HG03457 (cell line): ENCODE results near the gene UXS1.

Experiments
- ATAC-seq: cut with Tn5 transposase; IDR thresholded peaks from one replicate; pipeline ENCODE4 v1.9.1; 2021; ENCODE audit warnings: moderate number of reproducible peaks; ENCODE audit not compliant: unreplicated experiment

The UXS1 gene

DNA sequence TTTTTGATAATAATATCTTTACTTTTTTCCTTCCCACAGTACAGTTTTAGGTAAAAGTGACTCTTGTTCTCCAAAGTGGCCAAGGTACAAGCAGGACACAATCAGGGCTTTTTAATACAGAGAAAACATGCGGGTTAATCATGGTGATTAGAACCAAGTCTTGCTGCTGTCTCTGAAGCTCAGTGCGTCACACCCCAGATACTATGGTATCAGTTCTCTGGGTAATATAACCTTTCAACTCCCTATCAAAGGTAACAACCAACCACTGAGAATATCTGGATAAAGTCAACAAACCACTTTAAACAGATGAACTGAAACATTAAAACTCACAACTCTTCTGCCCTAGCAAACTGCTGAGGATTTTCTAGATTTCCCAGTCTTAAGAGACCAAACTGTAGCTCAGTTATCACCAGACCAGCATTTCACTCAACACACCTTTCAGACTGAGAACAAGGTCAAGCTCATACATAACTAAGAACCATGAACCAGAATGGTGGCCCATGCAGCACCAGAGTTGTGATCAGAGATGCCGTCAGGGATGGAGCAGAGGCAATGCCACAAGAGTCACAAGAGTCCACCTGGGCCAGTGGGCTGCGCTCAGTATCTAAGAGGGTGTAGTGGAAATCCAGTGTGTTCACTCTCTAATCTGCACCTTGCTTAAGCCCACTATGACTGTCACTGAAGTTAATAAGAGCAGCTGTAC, 103.0 kb downstream of the UXS1 start:
- ATAC-seq: no peak

DNA sequence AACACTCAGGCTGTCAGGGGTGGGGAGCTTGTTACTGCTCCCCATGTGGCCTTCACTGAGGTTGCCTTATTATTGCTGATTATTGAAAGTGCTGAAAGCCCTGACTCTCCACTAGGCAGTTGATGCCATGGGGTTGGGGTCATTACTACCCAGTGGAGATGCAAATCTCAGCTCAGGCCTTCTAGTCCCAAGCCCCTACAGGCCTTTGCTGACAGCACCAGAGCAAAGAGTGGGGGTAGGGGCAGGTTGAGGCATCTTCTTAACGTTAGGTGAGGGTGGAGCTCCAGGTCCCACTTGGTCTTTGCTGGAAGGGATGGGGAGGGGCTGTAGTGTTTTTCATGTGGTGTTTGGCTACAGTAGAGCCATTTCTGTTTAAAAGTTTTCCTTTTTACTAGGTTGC, 104.5 kb downstream of the UXS1 start:
- no peak for ATAC-seq

- ATAC-seq: no peak
Measured at GRCh38 chr2:106085181-106085940, 108.7 kb downstream of the UXS1 start.

GRCh38 chr2:106080959-106081358, 113.1 kb downstream of the UXS1 start:
- no peak for ATAC-seq

DNA sequence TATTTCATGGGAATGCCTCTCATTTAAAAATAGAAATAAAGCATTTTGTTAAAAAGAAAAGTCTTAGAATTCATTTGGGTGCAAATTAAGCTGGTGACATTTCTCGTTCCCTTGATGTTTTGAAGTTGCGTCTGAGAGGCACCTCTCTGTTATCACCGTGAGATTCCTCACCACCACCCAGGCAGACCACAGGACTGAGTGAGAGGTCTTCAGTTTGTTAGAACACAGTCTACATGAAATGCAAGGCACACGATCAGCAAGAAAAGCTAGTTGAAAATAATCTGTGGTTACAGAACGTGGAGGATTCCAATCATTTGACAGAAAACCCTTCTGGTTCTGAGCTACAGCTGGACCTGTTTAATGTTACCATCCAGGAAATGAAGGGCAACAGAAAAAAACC, 116.0 kb downstream of the UXS1 start:
- no peak for ATAC-seq

DNA sequence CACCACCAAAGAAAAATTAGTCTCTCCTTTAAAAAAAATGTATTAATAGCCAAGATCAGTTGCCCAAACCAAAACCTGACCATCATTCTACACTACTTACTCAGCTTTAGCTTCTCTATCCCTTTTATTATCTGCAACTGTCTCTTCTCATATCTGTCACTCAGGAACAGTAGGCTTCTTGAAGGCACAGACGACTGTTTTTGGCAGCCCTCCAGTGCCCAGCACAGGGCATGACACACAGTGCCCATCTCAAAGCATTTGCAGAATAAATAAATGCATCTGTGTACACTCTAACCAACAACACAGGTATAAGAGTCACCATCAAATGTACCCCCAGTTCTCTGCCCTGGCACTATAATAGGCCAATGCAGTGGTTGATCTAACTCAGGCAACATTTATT, 117.2 kb downstream of the UXS1 start:
- no peak for ATAC-seq

DNA sequence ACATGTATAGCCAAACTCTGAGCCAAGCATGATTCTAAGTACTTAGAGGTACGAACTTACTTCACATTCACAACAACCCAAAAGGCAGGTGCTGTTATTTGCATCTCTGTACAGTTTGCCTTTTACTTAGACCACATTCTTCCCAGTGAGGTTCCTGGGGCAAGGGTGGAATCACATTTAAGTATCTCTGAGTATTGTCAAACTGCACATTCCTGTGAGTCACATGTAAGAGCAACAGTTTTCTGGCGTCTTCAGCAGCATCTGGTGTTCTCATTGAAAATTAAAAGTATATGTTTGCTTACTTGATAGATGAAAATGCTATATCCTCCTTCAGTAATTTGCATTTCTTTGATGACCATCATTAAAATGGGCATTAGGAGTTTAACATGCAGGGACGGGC, 119.1 kb downstream of the UXS1 start:
- ATAC-seq: no peak

- no peak for ATAC-seq
Measured at GRCh38 chr2:106073678-106074406, 120.3 kb downstream of the UXS1 start.

DNA sequence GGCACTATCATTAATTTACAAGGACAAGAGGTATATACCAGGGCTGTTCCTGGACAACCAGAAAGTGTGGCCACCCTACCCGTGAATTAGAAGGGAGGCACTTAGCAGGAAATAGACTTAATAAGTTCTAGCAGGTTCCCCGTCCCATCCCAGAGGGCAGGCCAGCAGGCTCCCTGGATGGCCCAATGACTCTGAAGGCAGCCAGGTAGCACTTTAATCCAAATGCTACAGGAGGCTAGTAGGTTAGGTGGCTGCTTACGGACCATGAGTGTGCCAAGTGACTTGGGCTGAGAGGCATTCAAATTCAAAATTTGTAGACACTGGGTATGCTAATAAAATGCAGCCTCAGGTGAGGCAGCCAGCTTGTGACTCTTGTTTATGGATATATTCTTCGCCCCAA, 123.9 kb downstream of the UXS1 start:
- no peak for ATAC-seq

- no peak for ATAC-seq
Measured at GRCh38 chr2:106068451-106068850, 125.7 kb downstream of the UXS1 start.

DNA sequence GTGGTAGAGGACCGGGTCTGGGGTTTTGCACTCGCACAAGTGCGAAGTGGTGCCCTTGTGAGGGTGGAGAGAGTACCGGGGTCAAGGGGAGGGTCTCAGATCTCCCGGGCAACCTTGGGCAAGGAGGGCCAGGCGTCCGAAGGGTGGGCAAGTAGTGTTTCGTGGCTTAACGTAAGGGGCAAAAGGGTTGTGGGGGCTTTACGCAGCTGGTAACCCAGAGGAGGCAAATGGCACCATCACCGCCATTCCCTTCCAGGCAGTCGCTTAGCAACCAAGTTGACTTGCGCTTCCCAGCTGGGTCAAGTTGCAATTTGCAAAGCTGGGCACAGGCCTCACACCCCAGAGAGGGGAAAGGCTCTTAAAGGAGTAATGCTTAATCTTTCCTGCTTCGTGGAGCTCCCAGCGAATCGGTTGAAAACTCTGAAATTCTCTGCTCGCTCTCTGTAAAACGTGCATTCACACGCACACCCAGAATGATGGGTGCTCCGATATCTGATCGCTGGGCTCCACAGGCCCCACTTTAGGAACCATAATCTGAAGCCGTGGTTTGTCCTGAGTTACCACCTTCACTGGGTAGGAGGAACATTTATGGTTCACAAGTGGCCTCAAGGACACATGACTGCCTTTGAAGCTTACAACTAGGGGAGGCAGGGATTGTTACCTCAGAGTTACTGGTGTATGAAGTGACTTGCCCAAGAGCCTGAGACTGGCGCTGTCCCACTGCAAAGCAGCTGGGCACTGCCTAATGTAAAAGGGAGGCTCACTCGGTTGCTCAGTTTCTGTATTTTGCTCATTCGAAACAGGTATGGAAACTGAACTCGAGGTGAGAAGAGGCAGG, 127.9 kb downstream of the UXS1 start:
- ATAC-seq: no peak

GRCh38 chr2:106065268-106065982, 128.7 kb downstream of the UXS1 start:
- no peak for ATAC-seq

GRCh38 chr2:106063181-106063580, 130.9 kb downstream of the UXS1 start:
- ATAC-seq: no peak

- no peak for ATAC-seq
Measured at GRCh38 chr2:106062627-106063026, 131.5 kb downstream of the UXS1 start.

- ATAC-seq: no peak
Measured at GRCh38 chr2:106061611-106062349, 132.3 kb downstream of the UXS1 start.

DNA sequence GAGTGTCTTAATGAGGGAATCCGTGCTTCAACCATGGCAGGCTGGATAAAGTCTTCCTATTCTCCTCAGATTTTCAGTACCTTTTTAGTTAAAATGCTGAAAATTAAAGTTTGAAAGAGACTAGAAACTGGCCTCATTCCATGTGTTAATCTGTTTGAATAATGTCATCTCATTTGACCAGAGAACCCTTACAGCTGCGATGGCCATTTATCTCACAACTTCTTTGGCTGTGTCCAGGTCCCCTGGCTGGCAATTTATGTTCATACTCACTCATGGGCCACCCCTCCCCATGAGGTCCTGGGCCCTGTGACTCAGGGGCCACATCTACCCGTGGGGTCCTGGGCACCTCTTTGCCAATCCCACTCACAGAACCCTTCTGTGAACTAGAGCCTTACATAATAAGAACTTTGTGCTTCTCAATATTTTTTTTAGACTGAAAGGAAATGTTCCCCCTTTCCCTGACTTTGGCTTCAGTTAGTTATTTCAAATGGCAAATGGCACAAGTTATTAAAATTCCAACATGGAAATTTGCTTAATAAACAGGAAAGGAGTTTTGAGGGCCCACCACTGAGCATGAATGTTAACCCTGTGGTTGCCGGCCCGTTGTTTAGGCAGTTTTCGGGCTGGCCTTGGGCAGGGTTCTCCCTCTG, 134.6 kb downstream of the UXS1 start:
- ATAC-seq: no peak

DNA sequence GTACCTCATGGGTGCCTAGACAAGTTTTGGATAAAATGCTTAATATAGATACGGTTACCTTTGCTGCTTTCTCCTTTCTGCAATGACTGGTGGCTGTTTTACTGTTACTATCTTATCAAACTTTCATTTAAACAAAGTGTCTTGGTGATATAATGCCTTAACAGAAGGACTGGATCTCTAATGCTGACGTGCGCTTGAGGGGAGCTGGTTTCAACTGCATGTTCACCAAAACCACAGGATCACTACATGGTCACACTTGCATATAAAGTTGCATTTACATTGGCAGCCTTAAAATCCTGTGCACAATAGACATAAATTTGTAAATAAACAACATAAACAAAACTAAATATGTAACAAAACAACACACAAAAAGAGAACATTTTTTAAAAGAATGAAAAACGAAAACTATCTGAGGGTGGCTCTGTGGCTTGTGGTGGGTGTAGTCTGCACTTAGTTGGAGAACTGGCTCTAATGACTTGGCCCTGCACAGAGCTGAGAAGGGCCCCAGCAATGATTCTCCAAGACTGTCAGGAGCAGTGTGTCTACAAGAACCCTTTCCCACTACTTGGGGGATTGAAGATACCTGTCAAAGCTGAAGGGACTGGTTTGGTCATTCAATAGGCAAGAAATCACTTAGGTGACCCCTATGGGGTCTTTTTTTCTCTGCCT, 135.5 kb downstream of the UXS1 start:
- ATAC-seq: no peak

DNA sequence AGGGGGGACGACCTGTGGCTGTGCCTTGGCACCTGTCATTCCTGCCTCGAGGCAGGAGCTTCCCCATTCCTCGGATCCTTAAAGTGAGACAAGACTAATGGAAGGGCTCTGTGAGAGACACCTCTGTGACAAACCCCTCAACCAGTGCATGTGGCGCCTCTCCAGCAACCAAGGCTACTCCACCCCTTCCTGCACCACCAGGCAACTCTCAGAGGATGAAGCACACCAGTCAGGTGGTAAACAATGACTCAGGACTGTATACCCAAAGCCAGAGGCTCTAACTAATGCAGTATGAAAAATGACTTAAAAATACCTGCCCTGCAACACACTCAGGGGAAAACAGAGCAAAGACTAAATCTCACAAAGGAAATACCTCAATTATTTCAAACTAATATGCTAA, 136.9 kb downstream of the UXS1 start:
- ATAC-seq: no peak
